Endothelial cell (in vitro differentiated cells): ENCODE data around the gene CA12. TPM values are rescaled to one million over a fixed set of nuclear protein-coding genes. Genes with fewer than 3 reads are reported as not detected.

Experiments used
- DNase-seq: peaks from one replicate; pipeline ENCODE4 v3.0.0; 2021; ENCODE audit warnings: low spot score
- H3K27ac Mint-ChIP-seq: one replicate; pipeline ENCODE4 v1.8.0; 2021; ENCODE audit warnings: mixed read lengths, inconsistent platforms; ENCODE audit not compliant: unreplicated experiment
- H3K27me3 Mint-ChIP-seq: one replicate; pipeline ENCODE4 v1.8.0; 2021; ENCODE audit warnings: mild to moderate bottlenecking, moderate library complexity, mixed read lengths, inconsistent platforms; ENCODE audit not compliant: unreplicated experiment
- H3K36me3 Mint-ChIP-seq: one replicate; pipeline ENCODE4 v1.8.0; 2021; ENCODE audit warnings: mild to moderate bottlenecking, low read depth, mixed read lengths, inconsistent platforms; ENCODE audit not compliant: unreplicated experiment
- H3K4me1 Mint-ChIP-seq: one replicate; pipeline ENCODE4 v1.8.0; 2021; ENCODE audit warnings: mild to moderate bottlenecking, mixed read lengths, inconsistent platforms; ENCODE audit not compliant: unreplicated experiment
- H3K4me3 Mint-ChIP-seq: one replicate; pipeline ENCODE4 v1.8.0; 2021; ENCODE audit warnings: mild to moderate bottlenecking, mixed read lengths, inconsistent platforms; ENCODE audit not compliant: unreplicated experiment
- H3K9me3 Mint-ChIP-seq: one replicate; pipeline ENCODE4 v1.8.0; 2021; ENCODE audit warnings: mixed read lengths, inconsistent platforms; ENCODE audit not compliant: unreplicated experiment
- CTCF ChIP-seq: fragments of 200-600 bp; sonication (generic); IDR thresholded peaks from one replicate; pipeline ENCODE4 v1.5.0; 2021; ENCODE audit warnings: antibody characterized with exemption; ENCODE audit not compliant: unreplicated experiment
- total RNA-seq: library from RNA; stranded (reverse); fragmentation: NEBNext Ultra II Directional; extraction: Animal tissue kit (Norgen Biotek cat#: 25700); gene quantifications from one replicate; pipeline ENCODE4 v1.2.1, GENCODE V29; 2021; ENCODE audit not compliant: unreplicated experiment

CA12 gene
- total RNA-seq, 1 donor from 2014 or later = 0.44 TPM

GRCh38 chr15:63276342-63277037, 105.2 kb downstream of the CA12 start:
- H3K36me3 Mint-ChIP-seq = peaks cover 3% of the 10 kb centered on the region
- peaks cover 10% of the 10 kb centered on the region for H3K4me1 Mint-ChIP-seq
- H3K4me3 Mint-ChIP-seq = peak overlapping the region; percentile 90
- no peaks in the 10 kb centered on the region for H3K27me3 Mint-ChIP-seq
- no peaks in the 10 kb centered on the region for H3K9me3 Mint-ChIP-seq
- no peak for DNase-seq
- TF ChIP-seq CTCF = no peak
- H3K27ac Mint-ChIP-seq = peak overlapping the region; percentile 12

- Mint-ChIP-seq H3K9me3 (no peaks in the 10 kb centered on the region), H3K4me1 (peaks cover 10% of the 10 kb centered on the region), H3K36me3 (peaks cover 14% of the 10 kb centered on the region), H3K4me3 (no peak overlapping the region), H3K27ac (peak overlapping the region; percentile 78), H3K27me3 (peaks cover 4% of the 10 kb centered on the region)
- TF ChIP-seq CTCF = no peak
- DNase-seq = no peak
These were observed 107.2 kb downstream of the CA12 start for GRCh38 chr15:63274427-63274826.

Other genes with a start within 250 kb of the CA12 start
- gene RPS27L, start 224.4 kb downstream of the CA12 start, total RNA-seq = 149 TPM
- gene RAB8B, start 192.2 kb downstream of the CA12 start, total RNA-seq = 92.9 TPM
- gene APH1B, start 104.2 kb downstream of the CA12 start, total RNA-seq = 26.3 TPM
- gene USP3, start 122.7 kb upstream of the CA12 start, total RNA-seq = 33.5 TPM
- gene FBXL22, start 215.5 kb upstream of the CA12 start, total RNA-seq = 0.31 TPM